Hepatocyte (in vitro differentiated cells): ENCODE measurements around the gene CCNDBP1. TPM values are rescaled to one million over a fixed set of nuclear protein-coding genes. Genes with fewer than 3 reads are reported as not detected.

ENCODE experiments used
- DNase-seq: peaks from one replicate; pipeline ENCODE4 v3.0.0-alpha.2; 2016; ENCODE audit warnings: low spot score
- H2AFZ ChIP-seq: fragments of 200-600 bp; sonication (generic); 2 replicates; pipeline ENCODE4 v1.6.0; 2016; ENCODE audit warnings: antibody characterized with exemption, mild to moderate bottlenecking
- H3K27ac ChIP-seq: fragments of 200-600 bp; sonication (generic); 2 replicates; pipeline ENCODE4 v1.5.1; 2016; ENCODE audit warnings: mild to moderate bottlenecking
- H3K27me3 ChIP-seq: fragments of 200-600 bp; sonication (generic); 2 replicates; pipeline ENCODE4 v1.6.1; 2016
- H3K36me3 ChIP-seq: fragments of 200-600 bp; sonication (generic); replicated peaks from 2 replicates; pipeline ENCODE4 v1.5.1; 2016; ENCODE audit warnings: low read depth; ENCODE audit not compliant: insufficient read depth
- H3K4me1 ChIP-seq: fragments of 200-600 bp; sonication (generic); 2 replicates; pipeline ENCODE4 v1.5.1; 2016; ENCODE audit warnings: mild to moderate bottlenecking, moderate library complexity; ENCODE audit not compliant: insufficient read depth
- H3K4me2 ChIP-seq: fragments of 200-600 bp; sonication (generic); 2 replicates; pipeline ENCODE4 v1.6.0; 2016
- H3K4me3 ChIP-seq: fragments of 200-600 bp; sonication (generic); 2 replicates; pipeline ENCODE4 v1.5.1; 2016; ENCODE audit warnings: mild to moderate bottlenecking
- H3K79me2 ChIP-seq: fragments of 200-600 bp; sonication (generic); 2 replicates; pipeline ENCODE4 v1.6.0; 2017; ENCODE audit warnings: mild to moderate bottlenecking
- H3K9me2 ChIP-seq: fragments of 200-600 bp; sonication (generic); replicated peaks from 2 replicates; pipeline ENCODE4 v1.6.0; 2017; ENCODE audit warnings: mild to moderate bottlenecking; ENCODE audit not compliant: insufficient read depth
- H3K9me3 ChIP-seq: fragments of 200-600 bp; sonication (generic); 2 replicates; pipeline ENCODE4 v1.5.1; 2016; ENCODE audit warnings: low read depth, mild to moderate bottlenecking
- H4K20me1 ChIP-seq: fragments of 200-600 bp; sonication (generic); 2 replicates; pipeline ENCODE4 v1.6.0; 2016; ENCODE audit warnings: mild to moderate bottlenecking; ENCODE audit not compliant: insufficient read depth, poor library complexity, severe bottlenecking
- EZH2 ChIP-seq: fragments of 200-600 bp; sonication (generic); IDR thresholded peaks from 2 replicates; pipeline ENCODE4 v1.6.1; 2016; ENCODE audit warnings: antibody characterized with exemption, mild to moderate bottlenecking, borderline replicate concordance
- EZH2phosphoT487 ChIP-seq: fragments of 200-600 bp; sonication (generic); IDR thresholded peaks from one replicate; pipeline ENCODE4 v1.6.1; 2018; ENCODE audit warnings: antibody characterized with exemption, mild to moderate bottlenecking, low read depth, moderate library complexity; ENCODE audit not compliant: unreplicated experiment, severe bottlenecking
- WGBS: methylation state at CpG from one replicate; pipeline ENCODE4 v1.1.6; 2016; ENCODE audit warnings: low lambda C conversion rate; ENCODE audit errors: missing lambda C conversion rate; 5-methylcytosine and 5-hydroxymethylcytosine counted together
- polyA plus RNA-seq: library from polyadenylated mRNA; unstranded; fragments of >200 nt; fragmentation: Nextera tagmentation; extraction: Ambion mirVana; gene quantifications from 2 replicates; pipeline ENCODE4 v1.2.1, GENCODE V29; 2016
- total RNA-seq: library from RNA; depleted of rRNA; stranded (reverse); fragments of >200 nt; gene quantifications from 2 replicates; pipeline ENCODE4 v1.2.3, GENCODE V29; 2014
- TF ChIP-seq, protein P1 (sequence below): fragments of 200-600 bp; sonication (generic); IDR thresholded peaks from 2 replicates; pipeline ENCODE4 v1.5.1; 2016; ENCODE audit warnings: antibody characterized with exemption, mild to moderate bottlenecking; ENCODE audit not compliant: poor library complexity

Gene CCNDBP1
- total and polyA plus RNA-seq, 2 experiments from 2014 or later: 53.5 to 60.3 TPM

DNA sequence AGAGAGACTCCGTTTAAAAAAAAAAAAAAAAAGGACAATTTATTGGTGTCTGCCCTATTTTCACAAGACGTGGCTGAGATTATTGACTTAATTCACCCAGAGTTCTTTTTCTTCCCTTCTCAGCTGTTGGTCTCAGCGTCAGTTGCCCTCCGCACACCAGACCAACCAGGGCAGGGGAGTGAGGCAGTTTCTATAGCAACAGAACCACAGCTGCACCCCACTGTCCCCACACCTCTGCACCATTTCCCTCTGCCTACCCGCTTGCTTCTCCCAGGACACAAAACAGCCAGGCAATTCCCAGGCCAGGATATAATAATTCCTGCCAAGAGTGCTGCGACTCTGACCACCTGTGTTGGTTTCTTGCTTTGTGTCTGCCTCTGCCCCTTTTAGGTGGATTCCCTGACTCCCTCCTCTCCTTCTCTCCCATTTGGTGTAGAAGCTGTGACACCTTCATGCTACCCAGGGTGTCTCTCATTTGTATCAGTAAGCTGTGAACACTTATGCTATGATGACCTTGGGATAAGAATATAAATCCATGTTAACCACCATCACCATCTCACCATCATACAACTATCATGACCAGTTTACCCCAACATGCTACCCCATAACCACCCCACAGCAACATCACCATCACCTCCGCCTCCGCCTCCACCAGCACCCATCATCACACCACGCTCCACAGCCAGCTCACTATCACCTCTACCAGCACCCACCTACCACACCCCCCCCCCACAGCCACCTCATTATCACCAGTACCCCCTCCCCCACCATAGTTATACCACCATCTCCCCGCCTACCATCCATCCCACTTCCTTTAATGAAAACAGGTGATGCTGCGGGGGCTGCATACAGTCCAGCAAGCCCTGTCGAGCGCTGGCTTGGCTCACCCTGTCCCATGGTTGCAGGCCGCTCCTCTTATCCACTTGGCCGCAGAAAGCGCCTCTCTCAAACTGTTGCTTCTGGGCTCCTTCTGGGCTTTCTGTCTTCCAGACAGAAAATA is 35.0 kb downstream of the CCNDBP1 start:
- Histone ChIP-seq H3K27me3 (no peaks in the 10 kb centered on the region), H3K27ac (no peak overlapping the region), H3K9me3 (no peaks in the 10 kb centered on the region), H3K36me3 (no peaks in the 10 kb centered on the region), H4K20me1 (no peaks in the 10 kb centered on the region), H3K79me2 (no peaks in the 10 kb centered on the region), H3K4me3 (no peak overlapping the region), H2AFZ (no peak overlapping the region), H3K4me1 (no peaks in the 10 kb centered on the region), H3K4me2 (no peak overlapping the region), H3K9me2 (no peaks in the 10 kb centered on the region)
- 88% methylated on average over 16 of the region's 16 CpGs for WGBS
- TF ChIP-seq, protein P1, sequence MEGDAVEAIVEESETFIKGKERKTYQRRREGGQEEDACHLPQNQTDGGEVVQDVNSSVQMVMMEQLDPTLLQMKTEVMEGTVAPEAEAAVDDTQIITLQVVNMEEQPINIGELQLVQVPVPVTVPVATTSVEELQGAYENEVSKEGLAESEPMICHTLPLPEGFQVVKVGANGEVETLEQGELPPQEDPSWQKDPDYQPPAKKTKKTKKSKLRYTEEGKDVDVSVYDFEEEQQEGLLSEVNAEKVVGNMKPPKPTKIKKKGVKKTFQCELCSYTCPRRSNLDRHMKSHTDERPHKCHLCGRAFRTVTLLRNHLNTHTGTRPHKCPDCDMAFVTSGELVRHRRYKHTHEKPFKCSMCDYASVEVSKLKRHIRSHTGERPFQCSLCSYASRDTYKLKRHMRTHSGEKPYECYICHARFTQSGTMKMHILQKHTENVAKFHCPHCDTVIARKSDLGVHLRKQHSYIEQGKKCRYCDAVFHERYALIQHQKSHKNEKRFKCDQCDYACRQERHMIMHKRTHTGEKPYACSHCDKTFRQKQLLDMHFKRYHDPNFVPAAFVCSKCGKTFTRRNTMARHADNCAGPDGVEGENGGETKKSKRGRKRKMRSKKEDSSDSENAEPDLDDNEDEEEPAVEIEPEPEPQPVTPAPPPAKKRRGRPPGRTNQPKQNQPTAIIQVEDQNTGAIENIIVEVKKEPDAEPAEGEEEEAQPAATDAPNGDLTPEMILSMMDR: no peak
- no peak for TF ChIP-seq EZH2phosphoT487
- TF ChIP-seq EZH2: no peak
- no peak for DNase-seq

DNA sequence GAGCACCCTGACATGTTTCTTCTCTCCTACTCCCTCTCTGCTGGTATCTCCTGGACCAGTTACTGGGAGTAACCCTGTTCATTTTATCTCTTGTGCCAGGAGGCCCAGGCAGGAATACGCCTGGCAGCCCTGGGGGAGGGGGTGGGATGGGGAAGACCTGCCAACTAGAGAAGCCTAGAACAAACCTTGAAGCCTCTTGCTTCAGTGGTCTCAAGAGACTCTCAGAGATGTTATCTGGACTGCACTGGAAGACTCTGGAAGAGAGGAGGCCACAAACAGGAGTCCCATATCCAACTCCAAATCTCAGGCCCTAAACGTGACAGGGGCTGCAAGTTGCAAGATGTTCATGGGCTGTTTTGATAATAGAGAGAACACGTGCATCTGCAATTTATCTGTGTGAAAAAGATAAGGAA is 35.8 kb downstream of the CCNDBP1 start, which contains the start of gene EPB42:
Gene EPB42, minus strand, starts transcription at position 28 of the 413 bp plus-strand sequence. CDS start 193 bp downstream, outside the sequence.
- no peaks in the 10 kb centered on the region for H3K36me3 ChIP-seq
- H3K4me3 ChIP-seq: no peak within 1 kb of the TSS
- no peaks in the 10 kb centered on the region for H3K79me2 ChIP-seq
- no peak within 1 kb of the TSS for H3K4me2 ChIP-seq
- WGBS: 65% methylated on average over 3 of the region's 3 CpGs
- no peaks in the 10 kb centered on the region for H4K20me1 ChIP-seq
- H3K9me3 ChIP-seq: no peaks in the 10 kb centered on the region
- H3K9me2 ChIP-seq: no peaks in the 10 kb centered on the region
- H3K4me1 ChIP-seq: no peaks in the 10 kb centered on the region
- H2AFZ ChIP-seq: no peak within 1 kb of the TSS
- TF ChIP-seq EZH2phosphoT487: no peak
- TF ChIP-seq, protein P1: no peak
- TF ChIP-seq EZH2: no peak
- DNase-seq: no peak
- H3K27me3 ChIP-seq: no peaks in the 10 kb centered on the region
- H3K27ac ChIP-seq: no peak within 1 kb of the TSS

DNA sequence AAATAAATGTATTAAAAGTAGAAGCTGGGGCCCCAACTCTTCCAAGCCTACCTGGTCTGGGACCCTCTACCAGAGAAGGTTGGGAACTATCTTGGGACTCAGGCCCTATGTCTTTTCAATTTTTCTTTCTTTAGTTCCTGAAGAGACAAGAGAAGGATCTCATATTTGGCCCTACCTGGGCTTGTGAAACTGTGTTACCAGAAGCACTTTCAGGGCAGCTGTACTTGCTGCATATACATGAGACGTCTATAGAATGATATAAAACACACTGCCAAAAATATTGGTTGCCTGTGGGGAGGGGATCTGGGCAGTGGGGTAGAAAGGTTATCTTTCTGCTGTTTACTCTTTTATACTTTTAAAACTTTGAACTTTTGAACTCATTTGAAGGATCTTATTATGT is 36.2 kb downstream of the CCNDBP1 start:
- Histone ChIP-seq H3K4me3 (no peak overlapping the region), H3K27me3 (no peaks in the 10 kb centered on the region), H3K27ac (no peak overlapping the region), H3K9me3 (no peaks in the 10 kb centered on the region), H3K4me1 (no peaks in the 10 kb centered on the region), H2AFZ (no peak overlapping the region), H3K4me2 (no peak overlapping the region), H3K9me2 (no peaks in the 10 kb centered on the region), H3K36me3 (no peaks in the 10 kb centered on the region), H3K79me2 (no peaks in the 10 kb centered on the region), H4K20me1 (no peaks in the 10 kb centered on the region)
- no peak for TF ChIP-seq EZH2
- TF ChIP-seq EZH2phosphoT487: no peak
- TF ChIP-seq, protein P1: no peak
- 63% methylated on average over 1 of the region's 1 CpG for WGBS
- no peak for DNase-seq
